Sigmoid colon (tissue), 7 donors: ENCODE measurements around the gene TMEM167B. TPM values are rescaled to one million over a fixed set of nuclear protein-coding genes. Genes with fewer than 3 reads are reported as not detected.

ENCODE experiments used
- DNase-seq: peaks from one replicate; pipeline ENCODE4 v3.0.0-alpha.2; 2019
- H3K27ac ChIP-seq, 4 donors: fragments of 200-600 bp; sonication (generic); one replicate each; pipeline ENCODE4 v1.5.1; 2016 to 2019; ENCODE audit warnings: mild to moderate bottlenecking in 1 of 4
- H3K27me3 ChIP-seq, 3 donors: fragments of 200-600 bp; sonication (generic); one replicate each; pipeline ENCODE4 v1.5.1; 2019; ENCODE audit warnings: mild to moderate bottlenecking in 1 of 3
- H3K36me3 ChIP-seq, 4 donors: fragments of 200-600 bp; sonication (generic); one replicate each; pipeline ENCODE4 v1.5.1; 2016 to 2019
- H3K4me1 ChIP-seq, 4 donors: fragments of 200-600 bp; sonication (generic); one replicate each; pipeline ENCODE4 v1.5.1; 2017 to 2019
- H3K4me3 ChIP-seq, 4 donors: fragments of 200-600 bp; sonication (generic); one replicate each; pipeline ENCODE4 v1.5.1; 2017 to 2019; ENCODE audit warnings: mild to moderate bottlenecking in 2 of 4, moderate library complexity in 1 of 4
- H3K9me3 ChIP-seq, 4 donors: fragments of 200-600 bp in 3 of 4; sonication (generic) in 3 of 4; one replicate each; pipeline versions ENCODE4 v1.5.1 to v1.6.1; 2013 to 2019
- CTCF ChIP-seq, 4 experiments: fragments of 450-650 bp in 3 of 4; fragments of 200-600 bp in 1 of 4; IDR thresholded peaks; one replicate each; pipeline ENCODE4 v1.5.1; 2016 to 2019; ENCODE audit warnings: antibody characterized with exemption in 4 of 4, mild to moderate bottlenecking in 3 of 4, moderate library complexity in 2 of 4
- EP300 ChIP-seq, 4 donors: sonication (generic); formaldehyde crosslinking; IDR thresholded peaks; one replicate each; pipeline ENCODE4 v1.6.1; 2017; ENCODE audit warnings: antibody characterized with exemption in 4 of 4
- POLR2A ChIP-seq, 2 donors: fragments of 450-650 bp; IDR thresholded peaks; one replicate each; pipeline ENCODE4 v1.6.1; 2016; ENCODE audit warnings: antibody characterized with exemption in 2 of 2, mild to moderate bottlenecking in 2 of 2, moderate library complexity in 2 of 2
- POLR2AphosphoS5 ChIP-seq, 4 donors: sonication (generic); formaldehyde crosslinking; IDR thresholded peaks; one replicate each; pipeline ENCODE4 v1.6.1; 2017; ENCODE audit warnings: antibody characterized with exemption in 4 of 4
- WGBS, 2 donors: extraction: QIAGEN DNeasy Blood & Tissue Kit; methylation state at CpG; one replicate each; pipeline ENCODE4 v1.1.7; 2013; 5-methylcytosine and 5-hydroxymethylcytosine counted together
- intact Hi-C: fragments of 100-400 bp; cut with DNase I; formaldehyde crosslinking; loops from one replicate; pipeline ENCODE4 v1.15.1; 2023
- polyA plus RNA-seq, 3 donors: library from polyadenylated mRNA; stranded (reverse); fragments of 200-250 nt; gene quantifications; one replicate each; pipeline ENCODE4 v1.2.3, GENCODE V29; 2013
- total RNA-seq, 4 donors: library from RNA; depleted of rRNA; stranded (reverse); fragments of >200 nt; gene quantifications; one replicate each; pipeline ENCODE4 v1.1.0, GENCODE V29; 2016
- donor health status: healthy with polysubstance abuse.
- donor health status: Bipolar disorder and iron deficiency.
- donor health status: healthy.

The TMEM167B gene
- total and polyA plus RNA-seq, 7 donors, result 16.2 to 33.2 (median 22.7) TPM

GRCh38 chr1:109112056-109112651 lies 21.6 kb downstream of the TMEM167B start:
- Histone ChIP-seq H3K27me3 (peaks cover 0 to 36% (median 34%) of the 10 kb centered on the region in 3 donors), H3K9me3 (no peaks in the 10 kb centered on the region), H3K36me3 (no peaks in the 10 kb centered on the region), H3K27ac (peak overlapping the region in 3 of 4 donors; percentile 46 to 68 (median 50)), H3K4me3 (peak overlapping the region; percentile 7 to 45 (median 36)), H3K4me1 (peaks cover 0 to 24% (median 24%) of the 10 kb centered on the region in 4 donors)
- TF ChIP-seq EP300 (IDR thresholded peaks at IDR 0.05) (no peak), POLR2AphosphoS5 (IDR thresholded peaks at IDR 0.05) (no peak), POLR2A (IDR thresholded peaks at IDR 0.05) (no peak), CTCF (IDR thresholded peaks at IDR 0.05) (no peak)
- 27 to 29% methylated on average over 10 of the region's 10 CpGs for WGBS, 2 donors
- intact Hi-C loops, result loop anchor here (5.0 kb wide), 1 partner anchor 35 kb away; the partner anchor contains the start of gene TAF13
- no peak for DNase-seq

DNA sequence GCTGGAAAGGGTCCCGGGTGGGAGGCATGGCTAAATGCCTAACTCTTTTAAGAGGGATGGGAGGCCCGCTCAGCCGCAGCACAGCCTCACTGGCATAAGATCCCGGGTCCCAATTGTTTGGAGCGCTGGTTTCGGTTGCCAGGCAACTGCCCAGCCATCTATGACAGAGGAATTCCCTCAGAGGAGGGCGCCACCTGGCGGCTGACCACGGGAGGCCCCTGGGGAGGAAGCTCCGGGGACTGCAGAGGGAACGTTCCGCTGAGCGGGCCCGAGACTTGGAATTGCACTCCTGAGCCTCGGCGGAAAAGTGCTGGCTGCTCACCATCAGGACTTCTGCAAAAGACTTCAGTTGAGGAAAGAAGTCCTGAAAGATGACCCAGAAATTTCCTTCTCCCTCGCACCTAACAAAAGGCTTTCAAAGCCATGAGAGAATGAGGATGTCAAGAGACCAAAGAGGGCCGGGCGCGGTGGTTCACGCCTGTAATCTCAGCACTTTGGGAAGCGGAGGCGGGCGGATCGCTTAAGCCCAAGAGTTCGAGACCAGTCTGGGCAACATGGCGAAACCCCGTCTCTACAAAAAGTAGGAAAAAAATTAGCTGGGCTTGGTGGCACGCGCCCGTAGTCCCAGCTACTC lies 22.2 kb downstream of the TMEM167B start:
- peak; percentile 96 for DNase-seq
- 7 to 15% methylated on average over 31 of the region's 31 CpGs for WGBS, 2 donors
- Histone ChIP-seq H3K36me3 (no peaks in the 10 kb centered on the region), H3K4me1 (peaks cover 0 to 24% (median 24%) of the 10 kb centered on the region in 4 donors), H3K4me3 (peak overlapping the region; percentile 7 to 45 (median 36)), H3K9me3 (no peaks in the 10 kb centered on the region), H3K27me3 (peaks cover 0 to 42% (median 34%) of the 10 kb centered on the region in 3 donors), H3K27ac (peak overlapping the region in 3 of 4 donors; percentile 46 to 68 (median 50))
- TF ChIP-seq EP300 (IDR thresholded peaks at IDR 0.05) (no peak), CTCF (IDR thresholded peaks at IDR 0.05) (peak; percentile 86 to 95 (median 90)), POLR2AphosphoS5 (IDR thresholded peaks at IDR 0.05) (peak in 3 of 4 donors; percentile 25 to 60 (median 49)), POLR2A (IDR thresholded peaks at IDR 0.05) (no peak)
- intact Hi-C loops, result loop anchor here (5.0 kb wide), 1 partner anchor 35 kb away; the partner anchor contains the start of gene TAF13

GRCh38 chr1:109113590-109114341 lies 23.2 kb downstream of the TMEM167B start, which contains the start of gene ELAPOR1:
Gene ELAPOR1, plus strand, starts transcription at chr1:109114115. Its CDS starts 69 bp downstream, at chr1:109114184.
- DNase-seq, result no peak
- Histone ChIP-seq H3K4me3 (peak within 1 kb of the TSS in 3 of 4 donors; percentile 28 to 45 (median 43)), H3K27me3 (peaks cover 0 to 43% (median 34%) of the 10 kb centered on the region in 3 donors), H3K27ac (peak within 1 kb of the TSS in 3 of 4 donors; percentile 46 to 68 (median 50)), H3K9me3 (no peaks in the 10 kb centered on the region), H3K4me1 (peaks cover 0 to 24% (median 24%) of the 10 kb centered on the region in 4 donors), H3K36me3 (no peaks in the 10 kb centered on the region)
- WGBS, 2 donors, result 1 to 3% methylated on average over 56 of the region's 56 CpGs
- TF ChIP-seq POLR2AphosphoS5 (IDR thresholded peaks at IDR 0.05) (no peak), CTCF (IDR thresholded peaks at IDR 0.05) (no peak), EP300 (IDR thresholded peaks at IDR 0.05) (no peak), POLR2A (IDR thresholded peaks at IDR 0.05) (no peak)
- intact Hi-C loops, result loop anchor here (5.0 kb wide), 1 partner anchor 36 kb away; the partner anchor contains the start of gene TAF13

DNA sequence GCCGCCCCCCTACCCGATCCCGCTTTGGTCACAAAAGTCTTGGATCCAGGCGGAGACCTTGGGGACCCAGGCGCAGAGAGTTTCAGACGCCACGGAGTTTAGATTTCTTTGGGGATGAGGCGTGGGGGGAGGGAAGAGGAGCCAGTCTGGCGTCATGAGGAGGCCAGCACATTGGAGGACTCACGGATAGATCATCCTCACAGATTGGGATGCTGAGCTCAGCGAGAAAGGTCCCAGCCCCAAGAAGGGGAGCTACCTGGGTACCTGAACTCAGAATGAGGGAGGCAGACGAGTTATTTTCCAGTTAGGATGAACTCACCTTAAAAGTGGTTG lies 23.7 kb downstream of the TMEM167B start:
- peak overlapping the region in 3 of 4 donors; percentile 28 to 45 (median 43) for H3K4me3 ChIP-seq
- no peaks in the 10 kb centered on the region for H3K9me3 ChIP-seq
- H3K36me3 ChIP-seq, result no peaks in the 10 kb centered on the region
- DNase-seq, result no peak
- TF ChIP-seq POLR2A (IDR thresholded peaks at IDR 0.05) (no peak), POLR2AphosphoS5 (IDR thresholded peaks at IDR 0.05) (no peak), EP300 (IDR thresholded peaks at IDR 0.05) (no peak), CTCF (IDR thresholded peaks at IDR 0.05) (no peak)
- peaks cover 0 to 43% (median 34%) of the 10 kb centered on the region in 3 donors for H3K27me3 ChIP-seq
- intact Hi-C loops, result loop anchor here (5.0 kb wide), 1 partner anchor 37 kb away; the partner anchor contains the start of gene TAF13
- H3K27ac ChIP-seq, result no peak overlapping the region
- H3K4me1 ChIP-seq, result peaks cover 0 to 24% (median 24%) of the 10 kb centered on the region in 4 donors
- 2 to 7% methylated on average over 12 of the region's 12 CpGs for WGBS, 2 donors
